Smooth muscle cell (in vitro differentiated cells): ENCODE results near the gene PSMD8. TPM values are rescaled to one million over a fixed set of nuclear protein-coding genes. Genes with fewer than 3 reads are reported as not detected.
A peak's percentile ranks its signal among the peaks of the same experiment; 100 is the strongest.

Source experiments
- DNase-seq: peaks from one replicate; lab custom pipeline; 2025; ENCODE audit not compliant: unreplicated experiment; lab: John Stamatoyannopoulos, UW
- H2AFZ ChIP-seq: fragments of 200-600 bp; sonication (generic); 2 replicates; pipeline ENCODE4 v1.6.0; 2016; ENCODE audit warnings: antibody characterized with exemption, low read depth, mild to moderate bottlenecking
- H3F3A ChIP-seq: fragments of 200-600 bp; sonication (generic); 2 replicates; pipeline ENCODE4 v1.6.0; 2017; ENCODE audit warnings: antibody characterized with exemption, low read depth
- H3K27ac ChIP-seq: fragments of 200-600 bp; sonication (generic); 2 replicates; pipeline ENCODE4 v1.5.1; 2016; ENCODE audit warnings: low read depth, mild to moderate bottlenecking
- H3K27me3 ChIP-seq: fragments of 200-600 bp; sonication (generic); 2 replicates; pipeline ENCODE4 v1.6.1; 2016; ENCODE audit warnings: low read depth, mild to moderate bottlenecking
- H3K36me3 ChIP-seq: fragments of 200-600 bp; sonication (generic); 2 replicates; pipeline ENCODE4 v1.5.1; 2016; ENCODE audit warnings: low read depth
- H3K4me1 ChIP-seq: fragments of 200-600 bp; sonication (generic); 2 replicates; pipeline ENCODE4 v1.5.1; 2016; ENCODE audit warnings: low read depth
- H3K4me2 ChIP-seq: fragments of 200-600 bp; sonication (generic); 2 replicates; pipeline ENCODE4 v1.6.0; 2016; ENCODE audit warnings: mild to moderate bottlenecking
- H3K4me3 ChIP-seq: fragments of 200-600 bp; sonication (generic); 2 replicates; pipeline ENCODE4 v1.5.1; 2016; ENCODE audit warnings: mild to moderate bottlenecking
- H3K79me2 ChIP-seq: fragments of 200-600 bp; sonication (generic); 2 replicates; pipeline ENCODE4 v1.6.0; 2016; ENCODE audit warnings: low read depth, mild to moderate bottlenecking
- H3K9ac ChIP-seq: fragments of 200-600 bp; sonication (generic); 2 replicates; pipeline ENCODE4 v1.6.0; 2016; ENCODE audit warnings: low read depth
- H3K9me3 ChIP-seq: fragments of 200-600 bp; sonication (generic); replicated peaks from 2 replicates; pipeline ENCODE4 v1.5.1; 2016; ENCODE audit warnings: low read depth
- H4K20me1 ChIP-seq: fragments of 200-600 bp; sonication (generic); 2 replicates; pipeline ENCODE4 v1.6.0; 2016; ENCODE audit warnings: low read depth
- WGBS: methylation state at CpG from one replicate; pipeline ENCODE4 v1.1.7; 2016; ENCODE audit warnings: low lambda C conversion rate; 5-methylcytosine and 5-hydroxymethylcytosine counted together
- polyA plus RNA-seq: library from polyadenylated mRNA; unstranded; fragments of >200 nt; fragmentation: Nextera tagmentation; extraction: Ambion mirVana; gene quantifications from 2 replicates; pipeline ENCODE4 v1.2.1, GENCODE V29; 2016
- total RNA-seq: library from RNA; depleted of rRNA; stranded (reverse); fragments of >200 nt; gene quantifications from 2 replicates; pipeline ENCODE4 v1.2.3, GENCODE V29; 2014
- TF ChIP-seq, protein P1 (sequence below): fragments of 200-600 bp; sonication (generic); IDR thresholded peaks from 2 replicates; pipeline ENCODE4 v1.5.1; 2017; ENCODE audit warnings: borderline replicate concordance, mild to moderate bottlenecking, antibody characterized with exemption; ENCODE audit not compliant: insufficient read depth, poor library complexity, severe bottlenecking

The PSMD8 gene
- total and polyA plus RNA-seq, 2 experiments from 2014 or later = 377 to 404 TPM

DNA sequence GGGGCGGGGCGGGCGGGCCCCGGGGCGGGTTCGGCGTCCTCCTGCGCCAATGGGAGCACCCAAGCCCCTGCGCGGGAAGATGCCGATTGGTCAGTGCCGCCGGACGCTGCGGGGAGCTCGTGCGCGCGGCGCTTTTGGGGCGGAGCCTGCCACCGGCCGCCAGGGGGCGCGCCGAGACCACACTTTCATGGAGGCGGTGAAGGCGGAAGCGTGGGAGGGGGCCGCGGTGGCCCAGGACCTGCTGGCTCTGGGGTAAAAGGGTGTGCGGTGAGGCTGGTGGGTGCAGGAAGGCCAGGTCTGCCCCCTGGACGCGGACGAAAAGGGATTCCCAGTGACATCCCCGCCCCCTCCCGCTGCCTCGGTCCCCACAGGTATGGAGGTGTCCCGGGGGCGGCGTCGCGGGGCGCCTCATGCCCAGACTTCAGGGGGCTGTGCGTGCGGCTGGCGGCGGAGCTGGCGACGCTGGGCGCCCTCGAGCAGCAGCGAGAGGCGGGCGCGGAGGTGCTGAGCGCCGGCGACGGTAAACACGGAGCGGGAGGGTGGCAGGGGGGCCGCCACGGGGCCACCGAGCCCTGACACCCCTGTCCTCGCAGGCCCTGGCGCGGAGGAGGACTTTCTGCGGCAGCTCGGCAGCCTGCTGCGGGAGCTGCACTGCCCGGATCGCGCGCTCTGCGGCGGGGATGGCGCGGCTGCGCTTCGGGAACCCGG, 28.8 kb downstream of the PSMD8 start, which contains the start of gene FAM98C:
TSS of gene FAM98C (plus strand) at position 127 of the 708 bp plus-strand sequence. CDS start at position 188, 61 bp downstream.
- no peaks in the 10 kb centered on the region for H3K79me2 ChIP-seq
- H3K27me3 ChIP-seq = no peaks in the 10 kb centered on the region
- H3K4me1 ChIP-seq = no peaks in the 10 kb centered on the region
- 1% methylated on average over 61 of the region's 82 CpGs for WGBS
- H3K27ac ChIP-seq = peak within 1 kb of the TSS; percentile 19
- peak within 1 kb of the TSS; percentile 83 for H3K4me3 ChIP-seq
- no peaks in the 10 kb centered on the region for H3K36me3 ChIP-seq
- TF ChIP-seq, protein P1, sequence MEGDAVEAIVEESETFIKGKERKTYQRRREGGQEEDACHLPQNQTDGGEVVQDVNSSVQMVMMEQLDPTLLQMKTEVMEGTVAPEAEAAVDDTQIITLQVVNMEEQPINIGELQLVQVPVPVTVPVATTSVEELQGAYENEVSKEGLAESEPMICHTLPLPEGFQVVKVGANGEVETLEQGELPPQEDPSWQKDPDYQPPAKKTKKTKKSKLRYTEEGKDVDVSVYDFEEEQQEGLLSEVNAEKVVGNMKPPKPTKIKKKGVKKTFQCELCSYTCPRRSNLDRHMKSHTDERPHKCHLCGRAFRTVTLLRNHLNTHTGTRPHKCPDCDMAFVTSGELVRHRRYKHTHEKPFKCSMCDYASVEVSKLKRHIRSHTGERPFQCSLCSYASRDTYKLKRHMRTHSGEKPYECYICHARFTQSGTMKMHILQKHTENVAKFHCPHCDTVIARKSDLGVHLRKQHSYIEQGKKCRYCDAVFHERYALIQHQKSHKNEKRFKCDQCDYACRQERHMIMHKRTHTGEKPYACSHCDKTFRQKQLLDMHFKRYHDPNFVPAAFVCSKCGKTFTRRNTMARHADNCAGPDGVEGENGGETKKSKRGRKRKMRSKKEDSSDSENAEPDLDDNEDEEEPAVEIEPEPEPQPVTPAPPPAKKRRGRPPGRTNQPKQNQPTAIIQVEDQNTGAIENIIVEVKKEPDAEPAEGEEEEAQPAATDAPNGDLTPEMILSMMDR = peak; percentile 95
- peak within 1 kb of the TSS; percentile 95 for H3K4me2 ChIP-seq
- H3K9ac ChIP-seq = peak within 1 kb of the TSS; percentile 65
- H3K9me3 ChIP-seq = no peaks in the 10 kb centered on the region
- peak; percentile 95 for DNase-seq
- H2AFZ ChIP-seq = peak within 1 kb of the TSS; percentile 69
- no peaks in the 10 kb centered on the region for H4K20me1 ChIP-seq
- H3F3A ChIP-seq = no peaks in the 10 kb centered on the region

DNA sequence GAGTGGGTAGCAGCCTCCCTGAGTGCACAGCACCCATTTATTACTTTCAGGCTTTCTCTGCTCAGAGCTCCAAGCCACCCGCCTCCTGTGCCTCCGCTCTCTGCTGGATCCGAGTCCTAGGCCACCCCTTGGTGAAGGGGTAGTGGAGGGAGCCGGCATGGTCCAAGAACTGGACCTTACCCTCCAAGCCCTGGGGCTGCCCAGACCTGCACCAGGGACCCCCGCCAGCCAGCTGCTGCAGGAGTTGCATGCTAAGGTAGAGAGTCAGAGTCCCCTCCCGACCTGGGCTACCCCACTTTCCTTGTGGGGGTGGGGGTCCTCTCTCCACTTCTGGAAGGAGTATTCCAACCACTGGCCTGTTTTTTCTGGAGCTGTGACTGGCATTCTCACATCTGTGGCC, 30.5 kb downstream of the PSMD8 start:
- TF ChIP-seq, protein P1 = no peak
- Histone ChIP-seq H3K4me1 (no peaks in the 10 kb centered on the region), H3K79me2 (no peaks in the 10 kb centered on the region), H3K9ac (no peak overlapping the region), H3K4me3 (no peak overlapping the region), H3K4me2 (no peak overlapping the region), H3K36me3 (no peaks in the 10 kb centered on the region), H2AFZ (no peak overlapping the region), H3F3A (no peaks in the 10 kb centered on the region), H3K27me3 (no peaks in the 10 kb centered on the region), H4K20me1 (no peaks in the 10 kb centered on the region), H3K27ac (no peak overlapping the region), H3K9me3 (no peaks in the 10 kb centered on the region)
- DNase-seq = no peak
- 93% methylated on average over 6 of the region's 6 CpGs for WGBS

DNA sequence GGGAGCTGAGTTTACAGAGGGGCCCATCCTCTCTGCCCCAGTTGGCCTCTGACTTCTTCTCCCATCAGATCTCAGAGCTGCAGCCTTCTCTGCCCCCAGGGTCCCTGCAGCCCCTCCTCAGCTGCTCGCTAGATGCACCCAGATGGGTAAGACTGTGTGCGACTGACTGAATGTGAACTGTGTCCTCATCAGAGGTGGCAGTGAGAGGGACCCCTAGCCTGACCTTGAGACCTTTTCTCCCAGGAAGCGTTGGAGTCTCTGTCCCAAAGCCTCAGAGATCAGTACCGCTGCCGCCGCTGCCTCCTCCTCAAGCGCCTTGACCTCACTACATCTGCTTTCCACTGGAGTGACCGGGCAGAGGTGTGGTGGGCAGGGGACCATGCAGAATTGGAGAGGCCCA, 30.9 kb downstream of the PSMD8 start:
- Histone ChIP-seq H3K36me3 (no peaks in the 10 kb centered on the region), H3K79me2 (no peaks in the 10 kb centered on the region), H3F3A (no peaks in the 10 kb centered on the region), H3K4me3 (no peak overlapping the region), H3K27ac (no peak overlapping the region), H3K4me1 (no peaks in the 10 kb centered on the region), H4K20me1 (no peaks in the 10 kb centered on the region), H3K4me2 (no peak overlapping the region), H3K27me3 (no peaks in the 10 kb centered on the region), H2AFZ (no peak overlapping the region), H3K9ac (no peak overlapping the region), H3K9me3 (no peaks in the 10 kb centered on the region)
- WGBS = 95% methylated on average over 8 of the region's 8 CpGs
- DNase-seq = no peak
- TF ChIP-seq, protein P1 = no peak
